Activated B cell treated with CpG ODN at 0.5 μM for 24 hours (primary cell): ENCODE data around the gene TMEM200C. TPM values are rescaled to one million over a fixed set of nuclear protein-coding genes. Genes with fewer than 3 reads are reported as not detected.

Source experiments
- ATAC-seq: fragments of 200-7000 bp; cut with Tn5 transposase; one replicate; pipeline ENCODE4 v1.10.0; 2021; ENCODE audit warnings: low read depth, mild to moderate bottlenecking, moderate library complexity
- CTCF ChIA-PET: fragments of 350-600 bp; sonication (Branson Sonifier 250); formaldehyde crosslinking; loops from one replicate; lab custom pipeline; 2021; ENCODE audit warnings: antibody characterized with exemption; lab: Charles Lee
- POLR2A ChIA-PET: fragments of 350-600 bp; sonication (Branson Sonifier 250); formaldehyde crosslinking; loops from one replicate; lab custom pipeline; 2021; ENCODE audit warnings: antibody characterized with exemption; lab: Charles Lee
- DNase-seq: peaks from one replicate; pipeline ENCODE4 v3.0.0; 2022
- H3K27ac Mint-ChIP-seq: one replicate; pipeline ENCODE4 v1.8.0; 2020; ENCODE audit warnings: mixed read lengths
- H3K27me3 Mint-ChIP-seq: one replicate; pipeline ENCODE4 v1.8.0; 2021; ENCODE audit warnings: mixed read lengths
- H3K36me3 Mint-ChIP-seq: one replicate; pipeline ENCODE4 v1.8.0; 2021; ENCODE audit warnings: low read depth, mixed read lengths
- H3K4me1 Mint-ChIP-seq: one replicate; pipeline ENCODE4 v1.8.0; 2021; ENCODE audit warnings: mixed read lengths
- H3K4me3 Mint-ChIP-seq: one replicate; pipeline ENCODE4 v1.8.0; 2020; ENCODE audit warnings: mild to moderate bottlenecking, mixed read lengths
- H3K9me3 Mint-ChIP-seq: one replicate; pipeline ENCODE4 v1.8.0; 2020; ENCODE audit warnings: mixed read lengths
- intact Hi-C: fragments of 100-400 bp; cut with micrococcal nuclease; formaldehyde crosslinking; loops from one replicate; pipeline ENCODE4 v1.15.1; 2024
- total RNA-seq: library from RNA; stranded (reverse); gene quantifications from 2 replicates; pipeline ENCODE4 v1.2.3, GENCODE V29; 2022
- TF ChIP-seq, protein P1 (sequence below): fragments of 200-600 bp; IDR thresholded peaks from one replicate; pipeline ENCODE4 v1.8.0; 2022; ENCODE audit warnings: antibody characterized with exemption, mild to moderate bottlenecking

The TMEM200C gene
- total RNA-seq, 1 donor from 2014 or later = not detected

DNA sequence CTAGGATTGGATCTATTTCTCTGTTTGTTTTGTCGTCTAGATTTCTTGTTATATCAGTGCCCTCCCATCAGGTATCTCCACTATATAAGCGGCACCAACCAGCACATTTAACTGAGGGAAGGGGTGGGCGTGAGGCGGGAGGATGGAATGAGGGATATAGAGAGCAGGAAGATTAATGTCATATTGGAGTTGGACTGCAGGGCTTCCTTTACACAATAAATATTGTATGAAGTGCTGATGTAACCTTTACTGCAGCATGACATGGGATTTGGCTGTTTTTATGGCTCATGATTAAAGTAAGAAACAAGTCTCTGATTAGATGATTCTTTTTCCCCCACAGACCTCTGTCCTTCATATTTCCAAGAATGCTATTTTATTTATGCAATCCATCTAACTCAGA lies 54.8 kb downstream of the TMEM200C start:
- no peaks in the 10 kb centered on the region for H3K9me3 Mint-ChIP-seq
- ATAC-seq = no peak
- ChIA-PET CTCF (no interaction called here), POLR2A (no interaction called here)
- H3K27me3 Mint-ChIP-seq = no peaks in the 10 kb centered on the region
- no peak for DNase-seq
- intact Hi-C loops = no loop called here
- TF ChIP-seq, protein P1, sequence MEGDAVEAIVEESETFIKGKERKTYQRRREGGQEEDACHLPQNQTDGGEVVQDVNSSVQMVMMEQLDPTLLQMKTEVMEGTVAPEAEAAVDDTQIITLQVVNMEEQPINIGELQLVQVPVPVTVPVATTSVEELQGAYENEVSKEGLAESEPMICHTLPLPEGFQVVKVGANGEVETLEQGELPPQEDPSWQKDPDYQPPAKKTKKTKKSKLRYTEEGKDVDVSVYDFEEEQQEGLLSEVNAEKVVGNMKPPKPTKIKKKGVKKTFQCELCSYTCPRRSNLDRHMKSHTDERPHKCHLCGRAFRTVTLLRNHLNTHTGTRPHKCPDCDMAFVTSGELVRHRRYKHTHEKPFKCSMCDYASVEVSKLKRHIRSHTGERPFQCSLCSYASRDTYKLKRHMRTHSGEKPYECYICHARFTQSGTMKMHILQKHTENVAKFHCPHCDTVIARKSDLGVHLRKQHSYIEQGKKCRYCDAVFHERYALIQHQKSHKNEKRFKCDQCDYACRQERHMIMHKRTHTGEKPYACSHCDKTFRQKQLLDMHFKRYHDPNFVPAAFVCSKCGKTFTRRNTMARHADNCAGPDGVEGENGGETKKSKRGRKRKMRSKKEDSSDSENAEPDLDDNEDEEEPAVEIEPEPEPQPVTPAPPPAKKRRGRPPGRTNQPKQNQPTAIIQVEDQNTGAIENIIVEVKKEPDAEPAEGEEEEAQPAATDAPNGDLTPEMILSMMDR = no peak
- no peak overlapping the region for H3K4me3 Mint-ChIP-seq
- H3K36me3 Mint-ChIP-seq = no peaks in the 10 kb centered on the region
- no peaks in the 10 kb centered on the region for H3K4me1 Mint-ChIP-seq
- no peak overlapping the region for H3K27ac Mint-ChIP-seq

DNA sequence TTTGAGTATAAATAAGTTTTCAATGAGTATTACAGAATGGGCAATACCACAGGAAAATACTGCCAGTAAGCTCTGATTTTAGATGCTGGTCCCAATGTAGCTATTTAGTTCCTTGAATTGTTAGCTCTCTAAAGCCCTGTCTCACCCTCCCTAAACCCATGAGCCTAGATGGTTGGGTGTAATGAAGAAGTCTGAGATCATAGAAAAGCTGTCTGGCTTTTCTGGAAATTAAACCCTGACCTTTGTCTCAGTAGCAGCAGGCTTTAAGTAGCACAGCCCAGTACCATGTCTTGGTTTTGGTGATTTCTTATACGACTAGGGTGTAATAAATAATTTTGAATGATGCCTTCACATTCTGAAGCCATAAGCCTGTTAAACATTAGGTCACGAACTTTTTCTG lies 55.3 kb downstream of the TMEM200C start:
- DNase-seq = no peak
- H3K36me3 Mint-ChIP-seq = no peaks in the 10 kb centered on the region
- H3K4me3 Mint-ChIP-seq = no peak overlapping the region
- H3K9me3 Mint-ChIP-seq = no peaks in the 10 kb centered on the region
- no peak for ATAC-seq
- CTCF ChIA-PET = no interaction called here
- H3K27ac Mint-ChIP-seq = no peak overlapping the region
- intact Hi-C loops = no loop called here
- no peaks in the 10 kb centered on the region for H3K4me1 Mint-ChIP-seq
- POLR2A ChIA-PET = no interaction called here
- TF ChIP-seq, protein P1 = no peak
- H3K27me3 Mint-ChIP-seq = no peaks in the 10 kb centered on the region

DNA sequence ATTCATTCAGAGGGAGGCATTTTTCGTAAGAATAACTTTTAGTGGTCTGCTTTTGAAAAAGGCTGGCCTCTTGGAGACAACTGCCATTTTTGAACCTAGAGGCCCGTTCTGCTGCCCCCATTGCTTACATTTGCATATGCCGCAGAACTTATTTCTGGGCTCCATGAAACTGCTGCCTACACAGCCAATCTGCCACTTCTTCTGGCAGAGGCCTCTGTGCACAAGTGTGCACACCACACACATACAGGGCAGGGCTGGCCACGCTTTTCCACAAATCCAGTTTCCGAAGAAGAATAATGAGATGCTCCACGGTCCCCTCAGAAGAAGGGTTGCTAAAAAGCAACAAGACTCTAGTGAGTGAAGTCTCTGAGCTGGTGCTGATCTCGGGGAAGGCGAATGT lies 56.2 kb downstream of the TMEM200C start:
- Mint-ChIP-seq H3K27ac (no peak overlapping the region), H3K27me3 (no peaks in the 10 kb centered on the region), H3K4me3 (no peak overlapping the region), H3K9me3 (no peaks in the 10 kb centered on the region), H3K36me3 (no peaks in the 10 kb centered on the region), H3K4me1 (no peaks in the 10 kb centered on the region)
- ChIA-PET POLR2A (no interaction called here), CTCF (no interaction called here)
- no peak for ATAC-seq
- TF ChIP-seq, protein P1 = no peak
- intact Hi-C loops = no loop called here
- DNase-seq = no peak
